ENCODE data around the gene PXDN.

PXDN gene

DNA sequence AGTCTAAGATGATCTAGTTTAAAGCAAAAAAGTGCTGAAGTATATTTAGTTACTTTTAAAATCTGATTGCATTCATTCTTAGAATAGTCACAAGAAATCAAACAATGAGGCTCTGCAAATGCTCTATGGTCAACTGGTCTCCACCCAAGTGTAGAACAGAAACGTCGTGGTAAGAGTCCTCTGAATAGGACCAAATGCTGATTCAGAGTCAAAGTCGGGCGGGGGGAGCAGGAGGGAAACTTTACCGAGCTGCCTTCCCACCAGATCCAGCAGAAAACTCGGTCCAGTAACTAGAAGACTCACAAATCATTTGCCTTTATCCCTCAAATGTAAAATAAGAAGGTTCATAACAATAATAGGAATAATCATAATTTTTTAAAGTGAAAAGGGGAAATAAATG lies 46.2 kb upstream of the PXDN start:
- peak overlapping the region in 10 of 11 experiments; percentile 32 to 99 (median 92); a peak in 19 of 22 replicates for H3K27ac ChIP-seq
- H3K9ac ChIP-seq, result peak overlapping the region; percentile 32 to 97 (median 86); a peak in 20 of 22 replicates
- H3K36me3 ChIP-seq, result no peaks in the 10 kb centered on the region
- peak overlapping the region; percentile 21 to 70 (median 63); a peak in 19 of 20 replicates for H3K4me3 ChIP-seq
- peaks cover 61 to 94% (median 86%) of the 10 kb centered on the region in 10 experiments for H3K4me1 ChIP-seq
- H4K20me1 ChIP-seq, result no peaks in the 10 kb centered on the region
- peaks cover 0 to 43% (median 0%) of the 10 kb centered on the region in 11 experiments; a peak in 5 of 22 replicates for H3K27me3 ChIP-seq
- no peak for TF ChIP-seq Cebpa-rat (IDR thresholded peaks at IDR 0.05)
- peak overlapping the region; percentile 89 to 98 (median 94) for H3K4me2 ChIP-seq
- H3K9me3 ChIP-seq (replicated peaks in 1 of 11), result no peaks in the 10 kb centered on the region

- TF ChIP-seq Cebpa-rat (IDR thresholded peaks at IDR 0.05), result no peak
- H4K20me1 ChIP-seq, result no peaks in the 10 kb centered on the region
- no peaks in the 10 kb centered on the region for H3K9me3 ChIP-seq (replicated peaks in 1 of 11)
- H3K4me2 ChIP-seq, result peak overlapping the region; percentile 89 to 98 (median 94); a peak in 21 of 22 replicates
- H3K4me1 ChIP-seq, result peaks cover 52 to 94% (median 86%) of the 10 kb centered on the region in 10 experiments
- no peaks in the 10 kb centered on the region for H3K36me3 ChIP-seq
- peaks cover 0 to 43% (median 0%) of the 10 kb centered on the region in 11 experiments; a peak in 6 of 22 replicates for H3K27me3 ChIP-seq
- H3K4me3 ChIP-seq, result peak overlapping the region in 5 of 10 experiments; percentile 58 to 70 (median 64); a peak in 8 of 20 replicates
- peak overlapping the region in 8 of 11 experiments; percentile 82 to 99 (median 95); a peak in 15 of 22 replicates for H3K27ac ChIP-seq
- peak overlapping the region in 6 of 11 experiments; percentile 86 to 97 (median 92); a peak in 13 of 22 replicates for H3K9ac ChIP-seq
Measured at GRCh38 chr2:1789610-1790009, 45.3 kb upstream of the PXDN start.

- peak overlapping the region; percentile 9 to 98 (median 91); a peak in 21 of 22 replicates for H3K4me2 ChIP-seq
- no peak for TF ChIP-seq Cebpa-rat (IDR thresholded peaks at IDR 0.05)
- H3K9me3 ChIP-seq (replicated peaks in 1 of 11), result no peaks in the 10 kb centered on the region
- peak overlapping the region in 10 of 11 experiments; percentile 3 to 99 (median 92); a peak in 18 of 22 replicates for H3K27ac ChIP-seq
- no peaks in the 10 kb centered on the region for H3K36me3 ChIP-seq
- H3K27me3 ChIP-seq, result peaks cover 0 to 43% (median 0%) of the 10 kb centered on the region in 11 experiments; a peak in 6 of 22 replicates
- peak overlapping the region in 4 of 10 experiments; percentile 8 to 46 (median 22); a peak in 6 of 20 replicates for H3K4me3 ChIP-seq
- no peaks in the 10 kb centered on the region for H4K20me1 ChIP-seq
- peaks cover 51 to 94% (median 86%) of the 10 kb centered on the region in 10 experiments for H3K4me1 ChIP-seq
- H3K9ac ChIP-seq, result peak overlapping the region in 8 of 11 experiments; percentile 40 to 87 (median 71); a peak in 15 of 22 replicates
Measured at GRCh38 chr2:1788478-1788959, 44.2 kb upstream of the PXDN start.

DNA sequence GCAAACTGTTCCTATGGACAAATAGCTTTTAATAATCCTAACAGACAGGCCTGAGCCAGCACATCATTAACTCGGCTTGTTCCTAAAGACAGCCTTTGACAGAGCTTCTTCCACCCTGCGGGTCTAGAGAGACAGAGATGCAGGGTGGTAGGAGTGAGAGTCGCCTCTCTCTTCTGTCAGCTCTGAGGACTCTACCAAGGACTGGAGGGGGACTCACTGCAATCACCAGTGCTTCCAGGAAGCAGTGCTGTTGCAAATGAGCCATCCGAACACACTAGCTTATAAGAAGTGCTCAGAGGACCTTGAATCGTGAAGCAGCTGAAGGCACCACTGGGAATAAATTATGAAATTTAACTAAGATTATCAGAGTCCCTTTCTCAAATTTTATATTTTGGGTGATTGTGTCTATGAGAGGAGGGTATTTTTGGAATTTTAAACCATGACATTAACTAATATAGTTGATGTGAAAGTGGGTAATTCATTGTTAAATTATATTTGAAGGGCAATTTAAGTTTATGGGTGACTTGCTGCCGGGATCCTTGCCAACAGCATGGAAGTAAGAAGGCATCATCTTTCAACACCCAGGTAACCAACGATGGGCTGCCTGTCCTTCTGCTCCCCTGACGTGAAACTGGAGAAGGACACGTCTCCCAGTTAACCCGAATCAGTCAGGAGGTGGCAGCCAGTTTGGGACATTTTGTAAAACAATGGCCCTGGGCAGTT lies 43.6 kb upstream of the PXDN start:
- peak overlapping the region in 9 of 11 experiments; percentile 3 to 99 (median 93); a peak in 18 of 22 replicates for H3K27ac ChIP-seq
- no peak; a peak in 1 of 22 replicates for TF ChIP-seq Cebpa-rat (IDR thresholded peaks at IDR 0.05)
- H3K9ac ChIP-seq, result peak overlapping the region in 8 of 11 experiments; percentile 40 to 87 (median 71); a peak in 14 of 22 replicates
- peak overlapping the region; percentile 9 to 98 (median 91) for H3K4me2 ChIP-seq
- H3K36me3 ChIP-seq, result no peaks in the 10 kb centered on the region
- peak overlapping the region in 4 of 10 experiments; percentile 8 to 46 (median 22); a peak in 4 of 20 replicates for H3K4me3 ChIP-seq
- peaks cover 46 to 94% (median 86%) of the 10 kb centered on the region in 10 experiments for H3K4me1 ChIP-seq
- H3K9me3 ChIP-seq (replicated peaks in 1 of 11), result no peaks in the 10 kb centered on the region
- peaks cover 0 to 39% (median 0%) of the 10 kb centered on the region in 11 experiments; a peak in 6 of 22 replicates for H3K27me3 ChIP-seq
- no peaks in the 10 kb centered on the region for H4K20me1 ChIP-seq

GRCh38 chr2:1784986-1785617 lies 40.8 kb upstream of the PXDN start:
- peaks cover 35 to 100% (median 92%) of the 10 kb centered on the region in 10 experiments for H3K4me1 ChIP-seq
- no peaks in the 10 kb centered on the region for H3K9me3 ChIP-seq (replicated peaks in 1 of 11)
- H3K27me3 ChIP-seq, result peaks cover 0 to 26% (median 0%) of the 10 kb centered on the region in 11 experiments; a peak in 6 of 22 replicates
- no peak for TF ChIP-seq Cebpa-rat (IDR thresholded peaks at IDR 0.05)
- peak overlapping the region in 1 of 10 experiments; percentile 43; a peak in 1 of 20 replicates for H3K4me3 ChIP-seq
- H3K36me3 ChIP-seq, result no peaks in the 10 kb centered on the region
- peak overlapping the region in 10 of 11 experiments; percentile 12 to 96 (median 86); a peak in 19 of 22 replicates for H3K4me2 ChIP-seq
- H3K27ac ChIP-seq, result peak overlapping the region in 8 of 11 experiments; percentile 50 to 82 (median 66); a peak in 16 of 22 replicates
- no peaks in the 10 kb centered on the region for H4K20me1 ChIP-seq
- H3K9ac ChIP-seq, result peak overlapping the region in 6 of 11 experiments; percentile 55 to 80 (median 74); a peak in 12 of 22 replicates

DNA sequence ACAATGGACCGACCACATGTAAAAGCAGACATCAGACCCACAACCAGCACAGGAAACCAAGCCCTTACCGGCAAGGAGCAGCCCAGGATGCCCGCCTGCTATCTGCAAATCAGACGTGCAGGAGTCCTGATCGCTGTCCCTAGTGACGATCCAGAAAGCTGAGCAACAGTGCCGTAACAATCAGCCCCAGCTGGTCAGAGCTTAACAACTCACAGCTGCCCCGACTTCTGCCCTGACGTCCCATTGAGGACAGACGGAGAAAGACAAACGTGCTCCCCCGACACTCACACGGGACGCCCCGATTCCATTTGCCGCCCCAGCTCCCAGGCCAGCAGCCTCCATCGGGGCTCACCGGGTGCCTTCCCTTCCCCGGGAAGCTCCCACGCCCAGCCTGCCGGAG lies 39.8 kb upstream of the PXDN start:
- peak overlapping the region; percentile 67 to 96 (median 84) for H3K4me2 ChIP-seq
- TF ChIP-seq Cebpa-rat (IDR thresholded peaks at IDR 0.05), result no peak
- peaks cover 0 to 26% (median 0%) of the 10 kb centered on the region in 11 experiments; a peak in 6 of 22 replicates for H3K27me3 ChIP-seq
- H3K4me1 ChIP-seq, result peaks cover 28 to 100% (median 92%) of the 10 kb centered on the region in 10 experiments
- H3K27ac ChIP-seq, result peak overlapping the region in 8 of 11 experiments; percentile 57 to 82 (median 66); a peak in 16 of 22 replicates
- H3K36me3 ChIP-seq, result no peaks in the 10 kb centered on the region
- peak overlapping the region in 10 of 11 experiments; percentile 7 to 80 (median 60); a peak in 17 of 22 replicates for H3K9ac ChIP-seq
- no peaks in the 10 kb centered on the region for H3K9me3 ChIP-seq (replicated peaks in 1 of 11)
- peak overlapping the region in 9 of 10 experiments; percentile 27 to 61 (median 39); a peak in 16 of 20 replicates for H3K4me3 ChIP-seq
- H4K20me1 ChIP-seq, result no peaks in the 10 kb centered on the region

DNA sequence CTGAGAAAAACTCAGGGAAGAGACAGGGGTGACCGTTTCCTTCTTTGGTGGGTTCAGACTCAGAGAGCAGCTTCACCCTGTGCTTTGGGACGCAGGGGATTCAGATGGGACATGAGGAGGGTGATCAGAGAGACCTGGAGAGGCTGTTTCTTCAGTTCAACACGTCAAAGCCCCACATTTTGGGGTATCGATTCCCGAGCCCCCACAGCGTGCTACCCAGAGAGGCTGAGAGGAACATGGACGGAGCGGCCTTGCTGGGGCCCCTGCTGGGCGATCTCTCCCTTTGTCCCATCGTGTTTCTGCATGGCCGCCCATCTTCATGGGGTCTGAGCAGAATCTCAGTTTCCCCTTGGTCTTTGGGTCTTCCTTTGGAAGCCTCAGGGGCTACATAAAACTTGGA lies 38.2 kb upstream of the PXDN start:
- H4K20me1 ChIP-seq, result no peaks in the 10 kb centered on the region
- peak overlapping the region in 4 of 11 experiments; percentile 36 to 66 (median 48); a peak in 7 of 22 replicates for H3K9ac ChIP-seq
- peaks cover 40 to 99% (median 91%) of the 10 kb centered on the region in 10 experiments for H3K4me1 ChIP-seq
- peaks cover 0 to 26% (median 0%) of the 10 kb centered on the region in 11 experiments; a peak in 6 of 22 replicates for H3K27me3 ChIP-seq
- no peak for TF ChIP-seq Cebpa-rat (IDR thresholded peaks at IDR 0.05)
- H3K36me3 ChIP-seq, result no peaks in the 10 kb centered on the region
- no peak overlapping the region; a peak in 1 of 20 replicates for H3K4me3 ChIP-seq
- peak overlapping the region in 8 of 11 experiments; percentile 46 to 76 (median 71); a peak in 14 of 22 replicates for H3K27ac ChIP-seq
- peak overlapping the region; percentile 76 to 96 (median 82); a peak in 19 of 22 replicates for H3K4me2 ChIP-seq
- no peaks in the 10 kb centered on the region for H3K9me3 ChIP-seq (replicated peaks in 1 of 11)

Data from BLaER1 treated with 17β-estradiol and CSF1 and Interleukin-3, amounts not matched to agents 10 nM and 100 nM (cell line).